ENCODE data around the gene FCHSD1. TPM values are rescaled to one million over a fixed set of nuclear protein-coding genes. Genes with fewer than 3 reads are reported as not detected.

FCHSD1 gene
- total RNA-seq, 6 donors from 2014 or later = 10.2 to 106 (median 32.7) TPM

DNA sequence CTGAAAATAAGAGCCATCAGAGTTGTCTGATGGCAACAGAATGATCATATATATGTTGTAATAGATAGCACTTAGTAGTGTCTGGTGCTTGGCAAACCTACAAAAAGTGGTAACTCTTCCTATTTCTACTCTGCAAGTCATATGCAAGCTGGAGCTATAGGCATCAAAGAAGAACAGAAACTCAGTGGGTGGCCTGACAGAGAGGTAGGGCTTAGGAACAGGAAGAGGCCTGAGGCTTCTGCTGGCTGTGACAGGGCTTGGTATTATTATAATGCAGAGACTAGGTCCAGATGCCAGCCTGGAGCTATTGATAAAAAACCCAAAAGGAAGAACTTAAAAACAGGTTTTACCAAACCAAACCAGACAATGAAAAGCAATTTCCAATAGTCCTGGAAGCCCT lies 28.0 kb downstream of the FCHSD1 start:
- ATAC-seq (ENCODE audit: low FRiP score in 2 of 2) = peak in 1 of 2 donors; percentile 13
- TF ChIP-seq POLR2AphosphoS5 (IDR thresholded peaks at IDR 0.05) = no peak
- no peak for TF ChIP-seq CTCF (IDR thresholded peaks at IDR 0.05)
- TF ChIP-seq POLR2A (IDR thresholded peaks at IDR 0.05) = no peak
- no peak for TF ChIP-seq EP300 (IDR thresholded peaks at IDR 0.05)
- no peak for DNase-seq
- no peak overlapping the region for H3K27ac ChIP-seq
- no peaks in the 10 kb centered on the region for H3K9me3 ChIP-seq
- peaks cover 0 to 6% (median 5%) of the 10 kb centered on the region in 4 donors for H3K4me1 ChIP-seq
- no peak overlapping the region for H3K4me3 ChIP-seq
- H3K27me3 ChIP-seq = no peaks in the 10 kb centered on the region
- peaks cover 20 to 80% (median 46%) of the 10 kb centered on the region in 4 donors for H3K36me3 ChIP-seq

DNA sequence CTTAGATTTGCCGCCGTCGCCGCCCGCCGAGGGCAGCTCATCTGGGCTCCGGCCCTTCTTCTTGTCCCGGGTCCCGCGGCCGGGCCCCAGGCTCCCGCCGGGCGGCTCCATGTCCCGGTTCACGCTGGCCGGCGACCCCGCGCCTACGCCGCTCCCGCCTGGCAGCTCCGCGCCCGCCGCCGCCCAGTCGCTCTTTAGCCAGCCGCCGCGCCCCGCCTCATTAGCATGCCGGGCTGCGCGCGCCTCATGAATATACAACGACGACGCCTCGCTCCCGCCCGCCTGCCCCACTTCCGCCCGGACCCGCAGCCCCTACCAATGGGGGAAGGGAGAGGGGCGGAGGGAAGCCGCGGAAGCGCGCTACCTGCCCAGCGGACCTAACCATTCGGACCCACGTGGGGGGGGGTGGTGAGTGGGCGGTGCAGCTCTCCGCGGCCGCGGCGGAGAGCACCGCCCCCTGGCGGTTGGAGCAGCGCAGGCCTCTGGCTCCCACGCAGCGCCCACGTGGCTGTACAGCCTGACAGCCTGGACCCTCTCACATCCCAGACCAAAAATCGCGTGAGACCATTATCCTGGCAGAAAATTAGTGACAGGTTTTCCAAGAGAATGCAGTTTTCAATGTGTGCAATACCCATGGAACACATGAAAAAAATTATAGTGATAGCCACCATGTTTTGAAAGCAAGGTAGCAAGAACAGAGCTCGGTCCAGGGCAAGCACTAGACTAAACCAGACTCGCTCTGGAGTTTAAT lies 32.2 kb downstream of the FCHSD1 start, which contains the start of gene DIAPH1:
Gene DIAPH1 (minus strand): TSS at position 197 of the 751 bp plus-strand sequence. CDS start 86 bp downstream, at position 111.
- Histone ChIP-seq H3K27ac (peak within 1 kb of the TSS; percentile 95 to 98 (median 97)), H3K9me3 (no peaks in the 10 kb centered on the region), H3K4me3 (peak within 1 kb of the TSS; percentile 32 to 94 (median 81)), H3K4me1 (peaks cover 18 to 32% (median 30%) of the 10 kb centered on the region in 4 donors), H3K27me3 (no peaks in the 10 kb centered on the region), H3K36me3 (peaks cover 0 to 43% (median 20%) of the 10 kb centered on the region in 4 donors)
- ATAC-seq (ENCODE audit: low FRiP score in 2 of 2) (peak; percentile 97 to 99), DNase-seq (peak; percentile 98 to 99)
- TF ChIP-seq POLR2A (IDR thresholded peaks at IDR 0.05) = peak in 3 of 4 donors; percentile 93 to 96 (median 93)
- peak in 1 of 4 donors; percentile 44 for TF ChIP-seq EP300 (IDR thresholded peaks at IDR 0.05)
- peak; percentile 88 to 93 for TF ChIP-seq POLR2AphosphoS5 (IDR thresholded peaks at IDR 0.05)
- peak; percentile 96 to 100 (median 99) for TF ChIP-seq CTCF (IDR thresholded peaks at IDR 0.05)
- WGBS, 2 donors = 2 to 6% methylated on average over 11 to 60 of the region's 70 CpGs

GRCh38 chr5:141618030-141618803 lies 33.0 kb downstream of the FCHSD1 start:
- DNase-seq (peak; percentile 69 to 82), ATAC-seq (ENCODE audit: low FRiP score in 2 of 2) (peak; percentile 63 to 86)
- no peaks in the 10 kb centered on the region for H3K27me3 ChIP-seq
- peak overlapping the region; percentile 32 to 94 (median 81) for H3K4me3 ChIP-seq
- TF ChIP-seq POLR2A (IDR thresholded peaks at IDR 0.05) (no peak), EP300 (IDR thresholded peaks at IDR 0.05) (no peak), POLR2AphosphoS5 (IDR thresholded peaks at IDR 0.05) (peak; percentile 16 to 52)
- H3K36me3 ChIP-seq = peaks cover 0 to 35% (median 17%) of the 10 kb centered on the region in 4 donors
- peak overlapping the region; percentile 95 to 98 (median 97) for H3K27ac ChIP-seq
- H3K9me3 ChIP-seq = no peaks in the 10 kb centered on the region
- H3K4me1 ChIP-seq = peaks cover 18 to 38% (median 34%) of the 10 kb centered on the region in 4 donors
- WGBS, 2 donors = 1 to 2% methylated on average over 22 to 34 of the region's 36 CpGs

DNA sequence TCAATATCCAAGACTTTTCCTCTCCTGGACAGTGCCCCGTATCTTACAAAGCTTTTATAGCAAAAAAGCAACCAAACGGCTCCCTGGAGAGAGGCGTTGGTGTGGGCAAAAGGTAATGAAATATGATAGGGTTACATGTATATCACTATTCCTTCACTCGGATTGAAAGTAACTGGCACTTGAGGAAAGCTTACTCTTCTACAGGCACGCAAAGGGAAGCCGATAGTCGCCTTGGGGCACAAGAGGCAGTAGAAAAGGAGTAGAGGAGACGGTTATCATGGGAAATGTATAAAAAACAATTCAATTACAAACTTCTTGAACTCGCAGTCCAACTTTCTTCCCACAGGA lies 33.6 kb downstream of the FCHSD1 start:
- peaks cover 22 to 43% (median 39%) of the 10 kb centered on the region in 4 donors for H3K4me1 ChIP-seq
- DNase-seq = no peak
- TF ChIP-seq POLR2A (IDR thresholded peaks at IDR 0.05) (no peak), EP300 (IDR thresholded peaks at IDR 0.05) (no peak), POLR2AphosphoS5 (IDR thresholded peaks at IDR 0.05) (no peak), CTCF (IDR thresholded peaks at IDR 0.05) (no peak)
- peaks cover 0 to 30% (median 14%) of the 10 kb centered on the region in 4 donors for H3K36me3 ChIP-seq
- H3K9me3 ChIP-seq = no peaks in the 10 kb centered on the region
- H3K4me3 ChIP-seq = peak overlapping the region; percentile 32 to 94 (median 81)
- ATAC-seq (ENCODE audit: low FRiP score in 2 of 2) = no peak
- no peaks in the 10 kb centered on the region for H3K27me3 ChIP-seq
- 7% methylated on average over 9 of the region's 9 CpGs for WGBS, 2 donors
- H3K27ac ChIP-seq = peak overlapping the region; percentile 95 to 98 (median 97)

- WGBS, 2 donors = 31 to 40% methylated on average over 2 of the region's 2 CpGs
- DNase-seq (no peak), ATAC-seq (ENCODE audit: low FRiP score in 2 of 2) (no peak)
- Histone ChIP-seq H3K27me3 (no peaks in the 10 kb centered on the region), H3K4me1 (peaks cover 26 to 43% (median 40%) of the 10 kb centered on the region in 4 donors), H3K36me3 (peaks cover 0 to 24% (median 11%) of the 10 kb centered on the region in 4 donors), H3K27ac (peak overlapping the region; percentile 95 to 98 (median 97)), H3K9me3 (no peaks in the 10 kb centered on the region), H3K4me3 (peak overlapping the region in 3 of 4 donors; percentile 70 to 94 (median 92))
- TF ChIP-seq CTCF (IDR thresholded peaks at IDR 0.05) = no peak
- no peak for TF ChIP-seq POLR2A (IDR thresholded peaks at IDR 0.05)
- no peak for TF ChIP-seq EP300 (IDR thresholded peaks at IDR 0.05)
- TF ChIP-seq POLR2AphosphoS5 (IDR thresholded peaks at IDR 0.05) = no peak
Observed at GRCh38 chr5:141617128-141617527, 34.1 kb downstream of the FCHSD1 start.

Data from upper lobe of left lung (tissue), 6 donors.